Lung (tissue), 12 donors: ENCODE measurements around the gene MCM10. TPM values are rescaled to one million over a fixed set of nuclear protein-coding genes. Genes with fewer than 3 reads are reported as not detected.
"Not testable (repeated sequence)": the region's sequence is repeated elsewhere in the genome, so short reads cannot be mapped to it uniquely, and the experiment has no call there.

Experiments used
- ATAC-seq: fragments of 200-7000 bp; cut with Tn5 transposase; one replicate; pipeline ENCODE4 v1.9.1; 2020; ENCODE audit warnings: moderate number of reproducible peaks; ENCODE audit not compliant: insufficient read depth, low FRiP score
- DNase-seq, 3 donors: peaks; one replicate each; pipeline ENCODE4 v3.0.0-alpha.2; 2013 to 2017
- H3K27ac ChIP-seq, 2 donors: one replicate each; pipeline ENCODE4 v1.5.1; 2013; ENCODE audit warnings: mild to moderate bottlenecking in 2 of 2, moderate library complexity in 2 of 2, control low read depth in 1 of 2, inconsistent platforms in 1 of 2, low read depth in 1 of 2, low read length in 1 of 2
- H3K27me3 ChIP-seq, 3 donors: one replicate each; pipeline ENCODE4 v1.5.1; 2013; ENCODE audit warnings: low read length in 2 of 3; ENCODE audit not compliant: control insufficient read depth in 3 of 3, insufficient read depth in 3 of 3
- H3K36me3 ChIP-seq, 4 donors: one replicate each; pipeline ENCODE4 v1.5.1; 2013; ENCODE audit warnings: low read length in 4 of 4, mild to moderate bottlenecking in 1 of 4, moderate library complexity in 1 of 4; ENCODE audit not compliant: control insufficient read depth in 4 of 4, insufficient read depth in 4 of 4
- H3K4me1 ChIP-seq, 5 donors: one replicate each; pipeline ENCODE4 v1.5.1; 2013; ENCODE audit warnings: low read length in 5 of 5, mild to moderate bottlenecking in 2 of 5, moderate library complexity in 1 of 5; ENCODE audit not compliant: control insufficient read depth in 5 of 5, insufficient read depth in 5 of 5
- H3K4me3 ChIP-seq: one replicate; pipeline ENCODE4 v1.5.1; 2013; ENCODE audit warnings: mild to moderate bottlenecking, control low read depth, moderate library complexity
- H3K9ac ChIP-seq, 2 donors: one replicate each; pipeline ENCODE4 v1.5.1; 2013; ENCODE audit warnings: low read length in 2 of 2, control low read depth in 1 of 2; ENCODE audit not compliant: insufficient read depth in 1 of 2
- H3K9me3 ChIP-seq, 4 donors: one replicate each; pipeline ENCODE4 v1.5.1; 2013; ENCODE audit warnings: low read length in 3 of 4, mild to moderate bottlenecking in 1 of 4, moderate library complexity in 1 of 4; ENCODE audit not compliant: control insufficient read depth in 4 of 4, insufficient read depth in 3 of 4
- WGBS, 2 donors: extraction: QIAGEN DNeasy Blood & Tissue Kit; methylation state at CpG; one replicate each; pipeline ENCODE4 v1.1.7; 2013; 5-methylcytosine and 5-hydroxymethylcytosine counted together
- polyA plus RNA-seq, 2 donors: library from polyadenylated mRNA; stranded (reverse); fragments of 200-250 nt; gene quantifications; one replicate each; pipeline ENCODE4 v1.2.1, GENCODE V29; 2013
- total RNA-seq, 2 donors: library from RNA; depleted of rRNA in 1 of 2; stranded (reverse); fragments of >200 nt in 1 of 2; gene quantifications; one replicate each; pipeline ENCODE4 v1.2.1, GENCODE V29; 2014 to 2021
- TF ChIP-seq, protein P1 (sequence below): IDR thresholded peaks from 2 replicates; pipeline ENCODE4 v1.5.1; 2012; ENCODE audit warnings: mild to moderate bottlenecking; ENCODE audit errors: control extremely low read depth, extremely low read depth
- donor health status: control.
- donor health status: control.
- donor health status: Bipolar disorder and iron deficiency.
- donor health status: healthy.
- donor health status: DM: yes; HTN: yes; CAD: no.

MCM10 gene
- total and polyA plus RNA-seq, 4 donors: 0.54 to 1.8 (median 1.0) TPM

GRCh38 chr10:13238271-13239077 lies 77.1 kb downstream of the MCM10 start:
- ATAC-seq: no peak
- 88 to 91% methylated on average over 16 of the region's 16 CpGs for WGBS, 2 donors
- no peak overlapping the region for H3K9ac ChIP-seq
- TF ChIP-seq, protein P1, sequence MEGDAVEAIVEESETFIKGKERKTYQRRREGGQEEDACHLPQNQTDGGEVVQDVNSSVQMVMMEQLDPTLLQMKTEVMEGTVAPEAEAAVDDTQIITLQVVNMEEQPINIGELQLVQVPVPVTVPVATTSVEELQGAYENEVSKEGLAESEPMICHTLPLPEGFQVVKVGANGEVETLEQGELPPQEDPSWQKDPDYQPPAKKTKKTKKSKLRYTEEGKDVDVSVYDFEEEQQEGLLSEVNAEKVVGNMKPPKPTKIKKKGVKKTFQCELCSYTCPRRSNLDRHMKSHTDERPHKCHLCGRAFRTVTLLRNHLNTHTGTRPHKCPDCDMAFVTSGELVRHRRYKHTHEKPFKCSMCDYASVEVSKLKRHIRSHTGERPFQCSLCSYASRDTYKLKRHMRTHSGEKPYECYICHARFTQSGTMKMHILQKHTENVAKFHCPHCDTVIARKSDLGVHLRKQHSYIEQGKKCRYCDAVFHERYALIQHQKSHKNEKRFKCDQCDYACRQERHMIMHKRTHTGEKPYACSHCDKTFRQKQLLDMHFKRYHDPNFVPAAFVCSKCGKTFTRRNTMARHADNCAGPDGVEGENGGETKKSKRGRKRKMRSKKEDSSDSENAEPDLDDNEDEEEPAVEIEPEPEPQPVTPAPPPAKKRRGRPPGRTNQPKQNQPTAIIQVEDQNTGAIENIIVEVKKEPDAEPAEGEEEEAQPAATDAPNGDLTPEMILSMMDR: no peak
- no peaks in the 10 kb centered on the region for H3K4me1 ChIP-seq
- no peaks in the 10 kb centered on the region for H3K27me3 ChIP-seq
- DNase-seq: no peak
- H3K9me3 ChIP-seq: peaks cover 0 to 2% (median 0%) of the 10 kb centered on the region in 4 donors
- H3K27ac ChIP-seq: no peak overlapping the region
- no peak overlapping the region for H3K4me3 ChIP-seq
- no peaks in the 10 kb centered on the region for H3K36me3 ChIP-seq

DNA sequence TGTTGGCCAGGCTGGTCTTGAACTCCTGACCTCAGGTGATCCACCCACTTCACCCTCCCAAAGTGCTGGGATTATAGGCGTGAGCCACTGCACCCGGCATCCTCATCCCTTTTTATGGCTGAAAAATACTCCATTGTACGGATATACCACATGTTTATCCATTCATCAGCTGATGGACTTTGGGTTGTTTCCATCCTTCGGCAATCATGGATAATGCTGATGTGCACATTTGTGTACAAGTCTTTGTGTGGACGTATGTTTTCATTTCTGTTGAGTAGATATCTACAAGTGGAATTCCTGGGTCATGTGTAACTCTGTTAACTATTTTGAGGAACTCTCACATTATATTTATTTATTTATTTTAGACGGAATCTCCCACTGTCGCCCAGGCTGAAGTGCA lies 78.6 kb downstream of the MCM10 start:
- DNase-seq (no peak), ATAC-seq (no peak)
- Histone ChIP-seq H3K27me3 (no peaks in the 10 kb centered on the region), H3K27ac (no peak overlapping the region), H3K36me3 (no peaks in the 10 kb centered on the region), H3K9ac (no peak overlapping the region), H3K4me3 (no peak overlapping the region), H3K9me3 (peaks cover 0 to 2% (median 0%) of the 10 kb centered on the region in 4 donors), H3K4me1 (no peaks in the 10 kb centered on the region)
- WGBS, 2 donors: 94% methylated on average over 7 of the region's 7 CpGs
- TF ChIP-seq, protein P1: no peak

- Histone ChIP-seq H3K4me1 (no peaks in the 10 kb centered on the region), H3K27me3 (no peaks in the 10 kb centered on the region), H3K9ac (no peak overlapping the region), H3K4me3 (no peak overlapping the region), H3K36me3 (no peaks in the 10 kb centered on the region), H3K27ac (no peak overlapping the region), H3K9me3 (no peaks in the 10 kb centered on the region)
- WGBS, 2 donors: 68 to 86% methylated on average over 3 of the region's 3 CpGs
- TF ChIP-seq, protein P1: no peak
- DNase-seq (no peak), ATAC-seq (peak; percentile 41)
These were observed 80.3 kb downstream of the MCM10 start for GRCh38 chr10:13241613-13242012.

GRCh38 chr10:13242260-13242659 lies 80.9 kb downstream of the MCM10 start:
- H3K27ac ChIP-seq, H3K4me1 ChIP-seq, H3K9me3 ChIP-seq, H3K4me3 ChIP-seq, H3K36me3 ChIP-seq, H3K9ac ChIP-seq, DNase-seq, H3K27me3 ChIP-seq, ATAC-seq: not testable (repeated sequence)
- 85 to 97% methylated on average over 5 of the region's 5 CpGs for WGBS, 2 donors
